ENCODE measurements around the gene HLA-DQA2.
"Not testable (repeated sequence)": the region's sequence is repeated elsewhere in the genome, so short reads cannot be mapped to it uniquely, and the experiment has no call there.

The HLA-DQA2 gene

GRCh38 chr6:32782923-32783322 is 41.7 kb downstream of the HLA-DQA2 start:
- DNase-seq, result not testable (repeated sequence)

GRCh38 chr6:32785781-32786533 is 44.8 kb downstream of the HLA-DQA2 start:
- peak; percentile 43 to 61 for DNase-seq

- DNase-seq, result no peak
Observed at GRCh38 chr6:32790306-32790705, 49.1 kb downstream of the HLA-DQA2 start.

GRCh38 chr6:32792901-32793435 is 51.8 kb downstream of the HLA-DQA2 start:
- DNase-seq, result no peak

GRCh38 chr6:32794510-32794909 is 53.3 kb downstream of the HLA-DQA2 start:
- DNase-seq, result peak in 1 of 2 donors; percentile 7
